ENCODE measurements around the gene NEU1. TPM values are rescaled to one million over a fixed set of nuclear protein-coding genes. Genes with fewer than 3 reads are reported as not detected.

NEU1 gene
- polyA plus RNA-seq, 2 of the 4 experiments (the other 2 are of a cell fraction) = 15.8 to 19.2 TPM

- H3K4me3 ChIP-seq = peak overlapping the region; percentile 99
- H3K4me2 ChIP-seq = peak overlapping the region; percentile 99
- no peak for ATAC-seq
- H3K9me3 ChIP-seq = no peaks in the 10 kb centered on the region
- FAIRE-seq = no peak
- DNase-seq (ENCODE audit: low read depth in 1 of 2, low spot score in 1 of 2) = no peak
- WGBS (ENCODE audit: missing lambda C conversion rate) = 0% methylated on average over 1 of the region's 1 CpG
- CTCF ChIA-PET = interaction anchor here (0.7 to 1.4 kb wide), 2 partner anchors 50 to 65 kb away, joined by 3 to 6 read pairs; no protein-coding TSS in a partner anchor
- POLR2A ChIA-PET = interaction anchor here (0.6 to 2.1 kb wide), 2 partner anchors 10 to 22 kb away, joined by 3 to 11 read pairs; partner anchors contain the start of genes HSPA1A, HSPA1B and HSPA1L
- no peak for TF ChIP-seq KDM1A (IDR thresholded peaks at IDR 0.05; ENCODE audit: low read depth)
- TF ChIP-seq JUN (IDR thresholded peaks at IDR 0.05) = peak in 1 of 2 experiments; percentile 13; a peak in 1 of 5 replicates
- peaks cover 20% of the 10 kb centered on the region; the same call in 2 of the 3 replicates for H3K4me1 ChIP-seq
- H3K27ac ChIP-seq = peak overlapping the region in 1 of 2 experiments; percentile 99; a peak in 4 of 6 replicates
These were observed 25.1 kb downstream of the NEU1 start for GRCh38 chr6:31837369-31838113.

DNA sequence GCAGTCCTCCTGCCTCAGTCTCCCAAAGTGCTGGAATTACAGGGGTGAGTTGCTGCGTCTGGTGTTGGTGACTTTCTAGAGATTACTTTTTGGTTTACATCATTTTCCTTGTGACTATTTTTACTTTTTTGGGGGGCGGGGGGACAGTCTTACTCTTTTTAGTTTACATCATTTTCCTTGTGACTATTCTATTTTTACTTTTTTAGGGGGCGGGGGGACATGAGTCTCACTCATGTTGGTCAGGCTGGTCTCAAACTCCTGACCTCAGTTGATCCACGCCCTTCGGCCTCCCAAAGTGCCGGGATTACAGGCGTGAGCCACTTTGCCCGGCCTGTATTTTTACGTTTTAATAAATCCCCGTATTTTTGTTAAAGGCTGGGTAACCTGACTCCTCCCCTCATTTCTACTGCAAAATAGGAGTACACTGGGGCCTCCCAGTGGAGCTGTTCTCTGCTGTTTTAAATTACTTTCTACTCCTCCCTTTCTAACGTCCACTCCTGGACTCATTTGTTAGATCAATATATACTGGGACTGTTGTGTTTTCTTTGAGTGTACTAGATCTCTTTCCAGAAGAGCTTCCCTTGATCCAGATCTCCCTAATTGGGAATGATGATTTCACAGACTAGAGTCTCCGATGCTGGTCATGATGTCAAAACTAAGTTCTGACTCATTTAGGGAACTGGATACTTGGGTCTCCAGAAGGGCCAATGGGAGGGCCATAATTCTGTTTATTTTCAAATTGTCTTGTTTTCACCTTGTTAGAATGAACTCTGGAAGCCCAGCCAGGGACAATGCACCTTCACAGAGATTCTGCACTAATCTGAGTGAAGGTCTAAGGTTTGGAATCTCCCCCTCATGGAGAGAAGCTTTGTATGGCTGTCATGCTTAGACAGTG, 25.9 kb downstream of the NEU1 start:
- TF ChIP-seq CEBPB (IDR thresholded peaks at IDR 0.05) (no peak), POLR2A (IDR thresholded peaks at IDR 0.05; ENCODE audit: low read length) (no peak), RFX5 (IDR thresholded peaks at IDR 0.05) (no peak), HOXB13 (CRISPR knock-in tag; IDR thresholded peaks at IDR 0.05; ENCODE audit: low read depth) (no peak), KDM5A (IDR thresholded peaks at IDR 0.05) (no peak), CHD2 (IDR thresholded peaks at IDR 0.05; ENCODE audit: low read length, partially characterized antibody) (no peak), FOSL2 (IDR thresholded peaks at IDR 0.05) (no peak), FOSL2 (CRISPR knock-in tag; IDR thresholded peaks at IDR 0.05) (no peak), HEYL (CRISPR knock-in tag; IDR thresholded peaks at IDR 0.05) (no peak), JUN (IDR thresholded peaks at IDR 0.05) (no peak), FOSB (CRISPR knock-in tag; IDR thresholded peaks at IDR 0.05) (no peak), RCOR1 (IDR thresholded peaks at IDR 0.05; ENCODE audit: low read depth, low read length) (no peak), CHD4 (IDR thresholded peaks at IDR 0.05; ENCODE audit: borderline replicate concordance) (no peak), PBX3 (IDR thresholded peaks at IDR 0.05) (no peak)
- DNase-seq (ENCODE audit: low read depth in 1 of 2, low spot score in 1 of 2) = no peak
- Histone ChIP-seq H3K27ac (peak overlapping the region; percentile 99 to 100), H3K4me2 (peak overlapping the region; percentile 99), H3K9me3 (no peaks in the 10 kb centered on the region), H3K4me1 (peaks cover 22% of the 10 kb centered on the region; the same call in 2 of the 3 replicates), H3K4me3 (peak overlapping the region; percentile 99)
- FAIRE-seq = no peak
- no peak for ATAC-seq
- ChIA-PET CTCF (interaction anchor here (1.2 kb wide), 1 partner anchor 44 kb away, joined by 3 read pairs; no protein-coding TSS in a partner anchor), POLR2A (interaction anchor here (0.6 to 2.1 kb wide), 2 partner anchors 9 to 22 kb away, joined by 3 to 11 read pairs; partner anchors contain the start of genes HSPA1A, HSPA1B and HSPA1L)
- under 1% methylated on average over 12 of the region's 12 CpGs for WGBS (ENCODE audit: missing lambda C conversion rate)

GRCh38 chr6:31836047-31836473, 26.6 kb downstream of the NEU1 start:
- no peak for ATAC-seq
- H3K9me3 ChIP-seq = no peaks in the 10 kb centered on the region
- no peak for FAIRE-seq
- H3K4me1 ChIP-seq = peaks cover 29% of the 10 kb centered on the region
- POLR2A ChIA-PET = interaction anchor here (1.0 to 2.1 kb wide), 2 partner anchors 9 to 136 kb away, joined by 9 to 11 read pairs; partner anchors contain the start of genes DXO and HSPA1B
- H3K4me3 ChIP-seq = peak overlapping the region; percentile 99
- TF ChIP-seq CEBPB (IDR thresholded peaks at IDR 0.05) (no peak), HDAC2 (IDR thresholded peaks at IDR 0.05) (no peak), EHMT2 (IDR thresholded peaks at IDR 0.05; ENCODE audit: low read depth) (no peak), CBX2 (IDR thresholded peaks at IDR 0.05; ENCODE audit: borderline replicate concordance, low read depth) (no peak)
- TF ChIP-seq, protein P1, sequence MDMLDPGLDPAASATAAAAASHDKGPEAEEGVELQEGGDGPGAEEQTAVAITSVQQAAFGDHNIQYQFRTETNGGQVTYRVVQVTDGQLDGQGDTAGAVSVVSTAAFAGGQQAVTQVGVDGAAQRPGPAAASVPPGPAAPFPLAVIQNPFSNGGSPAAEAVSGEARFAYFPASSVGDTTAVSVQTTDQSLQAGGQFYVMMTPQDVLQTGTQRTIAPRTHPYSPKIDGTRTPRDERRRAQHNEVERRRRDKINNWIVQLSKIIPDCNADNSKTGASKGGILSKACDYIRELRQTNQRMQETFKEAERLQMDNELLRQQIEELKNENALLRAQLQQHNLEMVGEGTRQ (IDR thresholded peaks at IDR 0.05) = no peak
- WGBS (ENCODE audit: missing lambda C conversion rate) = under 1% methylated on average over 14 of the region's 14 CpGs
- DNase-seq (ENCODE audit: low read depth in 1 of 2, low spot score in 1 of 2) = no peak
- peak overlapping the region; percentile 99 for H3K4me2 ChIP-seq
- CTCF ChIA-PET = interaction anchor here (1.2 kb wide), 1 partner anchor 44 kb away, joined by 3 read pairs; no protein-coding TSS in a partner anchor
- H3K27ac ChIP-seq = peak overlapping the region; percentile 99 to 100

Measured in A549 (cell line).